ENCODE measurements around the gene RPRD1A.
A peak's percentile ranks its signal among the peaks of the same experiment; 100 is the strongest.
"Not testable (repeated sequence)": the region's sequence is repeated elsewhere in the genome, so short reads cannot be mapped to it uniquely, and the experiment has no call there.

Gene RPRD1A

GRCh38 chr18:35967866-35968265 lies 99.5 kb downstream of the RPRD1A start:
- DNase-seq: not testable (repeated sequence)

DNA sequence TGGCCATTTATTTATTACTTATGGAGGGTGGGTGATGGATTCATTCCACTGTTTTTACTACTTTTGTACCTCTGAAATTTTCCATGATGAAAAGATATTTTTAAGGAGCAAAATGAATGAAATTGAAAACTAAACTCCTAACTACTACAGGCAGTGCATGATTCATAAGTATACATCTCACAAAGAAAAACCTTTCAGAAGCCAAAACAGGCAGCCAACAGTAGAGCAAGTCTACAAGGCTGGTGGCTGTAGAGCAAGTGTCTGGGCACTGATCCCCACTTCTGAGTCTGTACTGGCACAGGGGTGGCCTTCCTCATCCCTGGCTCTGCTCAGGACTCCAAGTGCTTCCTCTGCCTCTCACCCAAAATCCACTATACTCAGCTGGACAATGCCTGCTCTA lies 103.0 kb downstream of the RPRD1A start:
- DNase-seq: no peak

DNA sequence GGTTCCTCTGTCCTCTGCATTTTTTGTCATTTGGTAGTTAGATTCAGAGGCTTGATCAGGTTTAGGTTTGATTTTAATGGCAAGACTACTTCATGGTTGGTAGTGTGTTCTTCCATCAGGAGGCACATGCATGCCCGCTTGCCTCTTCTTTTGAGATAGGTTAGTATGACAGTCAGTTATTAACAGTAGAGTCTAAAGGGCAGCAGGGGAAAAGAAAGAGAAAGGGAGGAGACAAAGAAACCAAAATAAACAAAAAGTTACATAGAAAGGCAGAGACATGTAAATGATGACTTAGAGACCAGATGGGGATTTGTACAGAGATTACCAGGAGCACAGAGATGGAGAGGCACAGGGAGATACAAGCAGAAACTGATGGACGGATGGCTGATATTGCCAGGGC lies 105.0 kb downstream of the RPRD1A start:
- DNase-seq: no peak

DNA sequence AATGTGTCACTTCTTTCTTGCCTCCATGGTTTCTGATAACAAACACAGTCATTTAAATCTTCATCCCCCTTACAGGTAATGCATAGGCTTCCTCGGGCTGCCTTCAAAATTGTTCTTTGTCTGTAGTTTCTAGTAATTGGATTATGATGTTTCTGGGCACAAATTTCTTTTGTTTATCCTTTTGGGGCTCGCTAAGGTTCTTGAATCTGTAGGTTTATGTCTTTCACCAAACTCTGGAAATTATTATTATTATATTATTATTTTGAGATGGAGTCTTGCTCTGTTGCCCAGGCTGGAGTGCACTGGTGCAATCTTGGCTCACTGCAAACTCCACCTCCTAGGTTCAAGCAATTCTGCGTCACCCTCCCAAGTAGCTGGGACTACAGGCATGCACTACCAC lies 111.1 kb downstream of the RPRD1A start:
- no peak for DNase-seq

GRCh38 chr18:35953688-35954087 lies 113.7 kb downstream of the RPRD1A start:
- no peak for DNase-seq

DNA sequence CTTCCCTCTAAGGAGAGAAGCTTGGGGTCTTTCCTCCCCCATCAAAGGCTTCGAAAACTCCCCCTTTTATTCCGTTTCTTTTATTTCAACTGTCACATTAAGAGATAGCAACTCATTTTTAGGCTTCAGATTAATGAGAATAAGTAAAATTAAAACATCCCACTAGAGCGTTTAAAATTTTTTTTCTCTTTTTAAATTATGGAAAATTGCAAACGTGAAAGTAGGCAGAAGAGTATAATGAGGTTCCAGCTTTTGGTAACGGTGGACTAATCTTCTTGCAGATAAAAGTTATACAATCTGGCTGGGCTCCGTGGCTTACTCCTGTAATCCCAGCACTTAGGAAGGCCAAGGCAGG lies 116.8 kb downstream of the RPRD1A start:
- no peak for DNase-seq

DNA sequence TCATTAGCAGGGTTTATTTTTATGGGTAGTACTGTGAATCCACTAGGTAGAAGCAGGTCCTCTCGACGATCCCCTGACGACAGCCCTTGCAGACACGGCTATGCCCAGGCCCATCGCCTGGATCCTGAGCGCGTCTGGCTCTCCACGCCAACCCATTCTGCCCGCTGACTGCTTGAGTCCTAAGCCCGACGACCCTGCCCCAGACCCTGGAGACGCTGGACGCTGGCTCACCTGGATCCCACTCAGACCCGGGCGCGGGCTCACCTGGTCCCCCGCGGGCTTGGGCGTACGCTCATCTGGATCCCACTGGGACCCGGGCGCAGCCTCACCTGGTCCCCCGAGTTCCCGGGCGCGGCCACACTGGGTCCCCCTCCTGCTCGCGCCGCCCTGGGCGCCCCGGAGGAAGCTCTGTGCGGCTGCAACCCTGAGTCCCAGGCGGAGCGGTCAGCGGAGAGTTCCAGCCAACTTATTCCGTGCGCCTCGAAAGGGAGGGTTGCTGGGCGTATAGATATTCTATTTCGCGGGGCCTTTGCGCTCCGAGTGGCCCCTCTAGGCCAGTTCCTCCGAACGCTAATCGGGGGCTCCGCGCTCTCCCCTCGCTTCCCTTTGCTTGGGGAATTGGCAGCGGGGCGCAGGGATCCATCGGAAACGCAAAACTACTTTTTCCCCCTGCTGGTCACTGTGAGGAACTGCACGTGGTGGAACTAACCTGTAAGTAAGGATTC lies 117.3 kb downstream of the RPRD1A start:
- peak; percentile 13 to 73 for DNase-seq

GRCh38 chr18:35949090-35949489 lies 118.3 kb downstream of the RPRD1A start:
- DNase-seq: no peak

DNA sequence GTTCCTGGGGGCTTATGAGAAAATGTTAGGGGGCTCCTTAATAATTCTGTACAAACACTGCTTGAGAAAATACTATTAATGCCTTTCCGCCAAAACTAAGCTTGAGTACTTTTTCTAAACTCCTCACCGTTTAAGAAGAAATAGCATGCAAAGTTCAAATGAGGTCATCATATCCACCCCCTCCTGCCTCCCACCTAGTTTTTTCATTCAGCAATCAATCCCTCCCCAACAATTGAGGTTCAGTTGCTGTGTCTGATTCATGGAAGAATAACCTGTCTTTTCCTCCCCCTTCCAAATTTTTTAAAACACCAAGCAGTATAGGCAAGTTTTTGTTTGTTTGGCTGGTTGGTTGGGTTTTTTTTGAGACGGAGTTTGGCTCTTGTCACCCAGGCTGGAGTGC lies 119.3 kb downstream of the RPRD1A start:
- no peak for DNase-seq

DNA sequence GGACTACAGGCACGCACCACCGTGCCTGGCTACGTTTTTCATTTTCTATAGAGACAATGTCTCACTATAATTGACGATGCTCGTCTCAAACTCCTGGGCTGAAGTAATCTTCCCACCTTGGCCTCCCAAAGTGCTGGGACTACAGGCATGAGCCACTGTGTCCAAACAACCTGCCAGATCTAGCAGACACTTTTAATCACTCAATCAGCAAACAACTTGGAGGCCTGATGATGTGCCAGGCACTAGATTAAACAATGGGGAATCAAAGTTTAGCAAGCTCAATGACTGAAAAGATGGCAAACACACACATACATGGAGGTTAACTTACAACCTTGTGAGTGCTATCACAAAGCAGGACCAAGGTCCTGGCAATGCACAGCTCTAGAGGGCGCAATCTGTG lies 124.7 kb downstream of the RPRD1A start:
- no peak for DNase-seq

- no peak for DNase-seq
Measured at GRCh38 chr18:35942133-35942532, 125.2 kb downstream of the RPRD1A start.

GRCh38 chr18:35941299-35941698 lies 126.1 kb downstream of the RPRD1A start:
- no peak for DNase-seq
